NCI-H446 treated with DMSO at 0.1 percent for 48 hours (cell line): ENCODE results near the gene REM1.
"Not testable (repeated sequence)": the region's sequence is repeated elsewhere in the genome, so short reads cannot be mapped to it uniquely, and the experiment has no call there.

Source experiments
- DNase-seq: peaks from one replicate; lab custom pipeline; 2025; lab: John Stamatoyannopoulos, UW

REM1 gene, protein sequence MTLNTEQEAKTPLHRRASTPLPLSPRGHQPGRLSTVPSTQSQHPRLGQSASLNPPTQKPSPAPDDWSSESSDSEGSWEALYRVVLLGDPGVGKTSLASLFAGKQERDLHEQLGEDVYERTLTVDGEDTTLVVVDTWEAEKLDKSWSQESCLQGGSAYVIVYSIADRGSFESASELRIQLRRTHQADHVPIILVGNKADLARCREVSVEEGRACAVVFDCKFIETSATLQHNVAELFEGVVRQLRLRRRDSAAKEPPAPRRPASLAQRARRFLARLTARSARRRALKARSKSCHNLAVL

DNA sequence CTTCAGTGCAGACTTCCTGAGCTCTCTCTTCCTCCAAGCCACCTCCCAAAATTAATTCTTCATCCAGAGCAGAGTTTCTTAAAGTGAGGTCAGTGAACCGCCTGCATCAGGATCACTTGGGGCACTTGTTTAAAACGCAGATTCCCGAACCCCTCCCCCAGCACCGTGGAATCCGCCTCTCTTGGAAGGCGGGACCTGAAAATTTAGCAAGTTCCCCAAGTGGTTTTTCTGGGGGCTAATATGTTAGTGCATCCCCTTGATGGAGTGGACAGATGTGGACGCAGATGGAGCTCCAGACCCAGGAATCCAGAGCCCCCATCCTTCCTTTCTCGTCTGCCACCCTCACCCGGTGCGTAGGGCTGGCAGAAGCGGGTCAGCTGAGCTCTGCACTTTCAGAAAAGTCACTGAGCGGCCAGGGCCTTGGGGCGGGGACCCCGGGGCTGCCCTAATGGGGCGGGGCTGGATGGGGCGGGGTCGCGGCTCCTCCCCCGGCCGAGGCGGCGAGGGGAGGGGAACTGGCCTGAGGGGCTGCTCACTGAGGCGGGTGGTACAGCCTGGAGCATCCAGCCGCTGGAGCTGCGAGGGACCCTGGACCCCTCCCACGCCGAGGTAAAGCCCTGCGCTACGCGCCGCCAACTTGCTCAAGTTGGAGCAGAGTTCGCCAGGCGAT, at the start of gene REM1, which contains the start of gene DEFB124:
REM1 (plus strand) TSS at position 531 of the 670 bp plus-strand sequence. CDS start 1,158 bp downstream, outside the sequence.
DEFB124 (minus strand) TSS at position 370 of the 670 bp plus-strand sequence. CDS start 2,114 bp downstream, outside the sequence.
- no peak for DNase-seq

DNA sequence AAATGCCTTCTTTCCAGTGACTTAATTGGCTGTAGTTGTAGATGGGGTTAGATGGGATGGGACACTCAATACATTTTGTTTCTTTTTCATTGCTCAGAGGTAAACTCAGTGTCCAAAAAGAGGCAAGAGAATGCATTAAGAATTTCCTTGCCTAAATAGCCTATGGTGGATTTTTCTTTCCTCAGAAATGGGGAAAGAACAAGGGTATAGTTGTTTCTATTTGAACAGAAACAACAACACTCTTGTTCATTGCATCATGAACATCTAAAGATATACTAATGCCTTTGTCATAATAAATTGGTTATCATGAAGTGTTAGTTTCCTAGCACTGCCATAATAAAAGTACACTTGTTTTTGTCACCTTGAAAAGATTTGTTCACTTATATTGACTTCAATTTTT, 49.3 kb upstream of the REM1 start:
- no peak for DNase-seq

DNA sequence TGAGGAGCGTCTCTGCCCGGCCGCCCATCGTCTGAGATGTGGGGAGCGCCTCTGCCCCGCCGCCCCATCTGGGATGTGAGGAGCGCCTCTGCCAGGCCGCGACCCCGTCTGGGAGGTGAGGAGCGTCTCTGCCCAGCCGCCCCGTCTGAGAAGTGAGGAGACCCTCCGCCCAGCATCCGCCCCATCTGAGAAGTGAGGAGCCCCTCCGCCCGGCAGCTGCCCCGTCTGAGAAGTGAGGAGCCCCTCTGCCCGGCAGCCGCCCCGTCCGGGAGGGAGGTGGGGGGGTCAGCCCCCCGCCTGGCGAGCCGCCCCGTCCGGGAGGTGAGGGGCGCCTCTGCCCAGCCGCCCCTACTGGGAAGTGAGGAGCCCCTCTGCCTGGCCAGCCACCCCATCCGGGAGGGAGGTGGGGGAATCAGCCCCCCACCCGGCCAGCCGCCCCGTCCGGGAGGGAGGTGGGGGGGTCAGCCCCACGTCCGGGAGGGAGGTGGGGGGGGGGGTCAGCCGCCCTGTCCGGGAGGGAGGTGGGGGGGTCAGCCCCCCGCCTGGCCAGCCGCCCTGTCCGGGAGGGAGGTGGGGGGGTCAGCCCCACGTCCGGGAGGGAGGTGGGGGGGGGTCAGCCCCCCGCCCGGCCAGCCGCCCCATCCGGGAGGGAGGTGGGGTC, 48.1 kb upstream of the REM1 start:
- DNase-seq = not testable (repeated sequence)

DNA sequence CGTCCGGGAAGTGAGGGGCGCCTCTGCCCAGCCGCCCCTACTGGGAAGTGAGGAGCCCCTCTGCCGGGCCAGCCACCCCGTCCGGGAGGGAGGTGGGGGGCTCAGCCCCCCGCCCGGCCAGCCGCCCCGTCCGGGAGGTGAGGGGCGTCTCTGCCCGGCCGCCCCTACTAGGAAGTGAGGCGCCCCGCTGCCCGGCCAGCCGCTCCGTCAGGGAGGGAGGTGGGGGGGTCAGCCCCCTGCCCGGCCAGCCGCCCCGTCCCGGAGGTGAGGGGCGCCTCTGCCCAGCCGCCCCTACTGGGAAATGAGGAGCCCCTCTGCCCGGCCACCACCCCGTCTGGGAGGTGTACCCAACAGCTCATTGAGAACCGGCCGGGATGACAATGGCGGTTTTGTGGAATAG, 47.5 kb upstream of the REM1 start:
- not testable (repeated sequence) for DNase-seq

DNA sequence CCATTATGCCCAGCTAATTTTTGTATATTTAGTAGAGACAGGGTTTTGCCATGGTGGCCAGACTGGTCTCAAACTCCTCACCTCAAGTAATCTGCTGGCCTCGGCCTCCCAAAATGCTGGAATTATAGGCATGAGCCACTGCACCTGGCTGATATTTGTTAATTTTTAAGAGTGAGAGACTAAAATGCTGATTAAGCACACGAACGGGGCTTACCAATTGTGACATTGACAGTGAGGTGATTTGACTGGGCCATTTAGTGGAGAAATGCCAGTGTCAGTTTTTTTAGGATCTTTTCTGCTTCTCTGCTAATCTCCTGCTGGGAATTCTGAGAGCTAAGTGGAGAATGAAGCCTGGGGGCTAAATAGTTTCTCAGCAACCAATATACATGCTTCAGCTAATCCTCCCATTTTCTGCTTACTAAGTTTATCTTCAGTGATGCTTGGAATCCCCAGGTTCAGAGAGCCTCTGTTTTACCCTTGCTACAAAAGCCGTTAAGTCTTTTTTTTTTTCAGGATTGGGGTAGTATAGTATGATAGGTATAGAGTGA, 44.4 kb upstream of the REM1 start:
- no peak for DNase-seq

DNA sequence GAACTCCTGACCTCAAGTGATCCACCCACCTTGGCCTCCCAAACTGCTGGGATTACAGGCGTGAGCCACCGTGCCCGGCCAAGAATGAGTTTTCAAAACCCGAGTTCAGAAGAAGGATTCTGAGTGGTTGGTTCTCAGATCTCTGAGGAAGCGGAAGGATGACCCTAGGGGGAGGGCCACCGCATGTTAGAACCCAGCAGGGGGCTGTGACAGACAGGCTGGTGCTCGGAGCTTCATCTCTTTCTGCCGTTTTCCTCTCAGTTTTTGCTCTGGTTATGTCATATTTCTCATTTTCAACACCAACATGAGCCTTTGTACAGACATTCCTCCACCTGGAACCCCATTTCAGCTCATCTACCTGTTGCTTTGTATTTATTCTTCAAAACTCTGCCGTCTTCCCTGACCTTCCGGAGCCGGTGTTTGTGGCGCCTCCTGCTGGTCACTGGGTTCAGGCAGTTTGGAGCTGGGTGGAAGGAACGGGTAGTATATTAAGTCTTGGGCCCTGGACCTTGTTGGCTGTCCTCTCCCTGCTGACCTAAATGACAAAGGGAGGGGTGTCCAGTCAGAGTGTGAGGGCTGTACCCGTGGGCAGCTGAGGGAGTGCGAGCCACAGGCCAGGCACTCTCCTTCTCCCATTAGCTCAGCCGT, 35.0 kb upstream of the REM1 start, which contains the start of gene DEFB123:
DEFB123 (plus strand) TSS at position 621 of the 648 bp plus-strand sequence. CDS start 67 bp downstream, outside the sequence.
- DNase-seq = no peak

DNA sequence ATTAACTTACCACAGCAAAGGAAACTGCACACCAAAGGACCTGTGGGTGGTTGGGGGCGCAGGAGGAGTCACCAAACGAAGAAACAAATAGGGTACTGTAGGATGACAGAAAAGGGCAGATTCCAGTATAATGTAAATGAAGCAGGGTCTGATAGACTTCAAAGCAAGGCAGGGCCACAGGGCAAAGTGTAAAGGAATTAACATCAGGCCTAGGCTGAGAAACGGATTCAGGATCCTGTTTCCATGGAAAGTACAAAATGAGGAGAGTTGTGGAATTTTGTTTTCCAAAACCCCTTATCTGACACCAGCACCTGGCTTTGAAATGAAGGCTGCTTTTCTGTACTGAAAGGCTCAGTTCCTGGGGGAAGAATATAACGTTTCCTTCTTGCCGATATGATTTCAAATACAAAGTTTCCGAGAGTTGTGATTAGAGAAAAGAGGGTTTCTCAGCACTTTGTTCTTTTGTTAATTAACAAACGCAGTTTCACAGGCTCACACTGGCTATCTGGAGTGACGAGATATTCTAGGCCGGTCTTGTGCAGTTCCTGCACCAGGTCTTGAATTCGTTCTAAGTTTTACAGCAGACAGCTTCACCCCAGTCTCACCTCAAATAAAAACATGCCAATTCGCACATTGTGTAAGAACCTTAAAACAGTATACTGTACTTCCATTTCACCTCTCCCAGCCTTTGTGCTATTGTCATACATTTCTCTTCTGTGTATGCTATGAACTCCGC, 28.8 kb upstream of the REM1 start:
- no peak for DNase-seq

DNA sequence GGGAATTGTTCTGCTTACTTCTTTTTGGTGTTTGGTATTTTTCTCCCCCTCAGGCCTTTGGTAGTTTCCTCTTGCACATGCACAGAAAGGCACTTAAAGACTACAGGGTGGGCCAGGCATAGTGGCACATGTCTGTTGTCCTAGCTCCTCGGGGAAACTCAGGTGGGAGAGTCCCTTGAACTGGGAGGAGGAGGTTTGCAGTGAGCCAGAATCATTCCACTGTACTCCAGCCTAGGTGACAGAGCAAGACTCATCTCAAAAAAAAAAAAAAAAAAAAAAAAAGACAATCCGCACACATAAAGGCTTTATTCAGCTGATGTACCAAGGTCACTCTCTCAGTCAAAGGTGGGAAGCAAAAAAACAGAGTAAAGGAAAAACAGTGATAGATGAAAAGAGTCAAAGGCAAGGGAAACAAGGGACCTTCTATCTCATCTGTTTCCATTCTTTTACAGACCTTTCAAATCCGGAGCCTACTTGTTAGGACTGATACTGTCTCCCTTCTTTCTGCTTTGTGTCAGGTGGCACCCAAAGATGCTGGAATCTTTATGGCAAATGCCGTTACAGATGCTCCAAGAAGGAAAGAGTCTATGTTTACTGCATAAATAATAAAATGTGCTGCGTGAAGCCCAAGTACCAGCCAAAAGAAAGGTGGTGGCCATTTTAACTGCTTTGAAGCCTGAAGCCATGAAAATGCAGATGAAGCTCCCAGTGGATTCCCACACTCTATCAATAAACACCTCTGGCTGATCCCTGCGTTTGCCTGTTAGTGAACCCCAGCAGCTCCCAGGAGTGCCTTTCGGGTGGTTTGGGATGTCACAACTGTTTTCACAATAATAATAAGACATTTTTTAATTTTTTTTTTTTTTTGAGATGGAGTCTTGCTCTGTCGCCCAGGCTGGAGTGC, 25.3 kb upstream of the REM1 start:
- no peak for DNase-seq

DNA sequence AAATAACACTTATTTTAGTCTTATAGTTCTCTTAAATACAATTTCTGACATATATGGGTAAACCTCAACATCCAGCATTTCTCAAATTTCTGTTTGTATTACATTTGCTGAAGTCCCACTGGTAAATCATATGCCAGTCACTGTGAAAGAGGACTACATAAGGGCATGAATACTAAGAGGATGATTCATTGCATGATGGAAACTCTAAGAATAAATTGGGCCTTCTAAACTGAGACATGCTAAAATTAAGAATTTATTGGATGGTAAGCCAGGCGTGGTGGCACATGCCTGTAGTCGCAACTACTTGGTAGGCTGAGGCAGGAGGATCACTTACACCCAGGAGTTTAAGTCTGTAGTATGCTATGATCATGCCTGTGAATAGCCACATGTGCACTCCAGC, 22.5 kb upstream of the REM1 start:
- DNase-seq = no peak

DNA sequence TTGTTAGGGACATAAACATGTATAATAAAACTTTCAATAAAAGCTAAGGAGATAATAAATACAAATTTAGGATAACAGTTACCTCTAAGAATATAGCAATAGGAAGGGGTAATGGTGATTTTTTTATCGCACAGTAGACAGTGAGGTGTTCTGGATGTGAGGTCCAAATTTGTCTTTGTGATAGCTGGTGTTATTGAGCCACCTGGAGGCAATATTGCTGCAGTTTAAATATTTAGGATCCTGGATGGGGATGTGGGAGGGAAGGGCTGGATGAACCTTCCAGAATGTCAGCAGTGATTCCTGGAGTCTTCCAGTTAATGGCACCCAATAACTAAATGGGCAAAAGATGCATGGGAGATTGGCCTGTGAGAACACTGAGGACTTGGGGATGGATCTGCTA, 20.7 kb upstream of the REM1 start:
- DNase-seq = no peak

DNA sequence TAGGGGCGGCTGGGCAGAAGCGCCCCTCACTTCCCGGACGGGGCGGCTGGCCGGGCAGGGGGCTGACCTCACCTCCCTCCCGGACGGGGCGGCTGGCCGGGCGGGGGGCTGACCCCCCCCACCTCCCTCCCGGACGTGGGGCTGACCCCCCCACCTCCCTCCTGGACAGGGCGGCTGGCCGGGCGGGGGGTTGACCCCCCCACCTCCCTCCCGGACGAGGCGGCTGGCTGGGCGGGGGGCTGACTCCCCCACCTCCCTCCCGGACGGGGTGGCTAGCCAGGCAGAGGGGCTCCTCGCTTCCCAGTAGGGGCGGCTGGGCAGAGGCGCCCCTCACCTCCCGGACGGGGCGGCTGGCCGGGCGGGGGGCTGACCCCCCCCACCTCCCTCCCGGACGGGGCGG, 4.1 kb upstream of the REM1 start:
- DNase-seq = not testable (repeated sequence)

DNA sequence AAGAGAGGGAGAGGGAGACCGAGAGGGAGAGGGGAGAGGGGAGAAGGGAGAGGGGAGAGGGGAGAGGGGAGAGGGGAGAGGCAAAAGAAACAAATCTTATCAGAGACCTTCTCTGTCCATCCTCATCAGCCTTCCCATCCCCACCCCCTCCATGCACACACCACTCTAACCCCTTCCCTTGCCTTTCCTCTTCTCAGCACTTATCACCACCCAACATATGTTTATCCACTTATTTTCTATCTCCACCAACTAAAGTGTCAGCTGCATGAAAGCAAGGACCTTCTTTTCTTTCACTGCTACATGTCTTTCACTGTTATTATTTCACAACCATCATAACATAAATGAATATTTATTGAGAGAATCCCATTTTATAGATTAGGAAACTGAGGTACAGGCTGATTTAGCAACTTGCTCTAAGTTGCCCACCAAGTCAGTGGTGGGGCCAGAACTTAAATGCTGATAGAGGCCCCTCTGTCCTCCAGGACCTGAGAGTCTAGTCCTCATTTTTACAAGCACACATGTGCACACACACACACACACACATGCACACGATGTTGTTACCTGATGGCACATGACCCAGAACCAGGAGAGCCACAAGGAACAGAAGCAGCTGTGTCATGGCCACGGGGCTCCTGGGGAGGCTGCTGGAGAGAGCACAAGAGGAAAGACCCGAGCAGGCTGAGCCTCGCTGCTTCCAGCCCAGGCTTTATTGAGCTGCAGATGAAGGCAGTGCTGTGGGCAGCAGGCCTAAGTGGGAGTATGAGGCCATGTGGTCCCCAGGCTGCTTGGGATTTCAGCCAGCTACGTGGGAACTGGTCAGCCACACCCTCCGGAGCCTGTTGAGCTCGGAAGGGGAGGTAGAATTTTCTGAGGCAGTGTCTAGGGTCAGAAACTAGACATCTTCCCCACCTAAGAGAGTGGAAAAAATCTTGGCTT, 2.4 kb upstream of the REM1 start:
- DNase-seq = no peak

DNA sequence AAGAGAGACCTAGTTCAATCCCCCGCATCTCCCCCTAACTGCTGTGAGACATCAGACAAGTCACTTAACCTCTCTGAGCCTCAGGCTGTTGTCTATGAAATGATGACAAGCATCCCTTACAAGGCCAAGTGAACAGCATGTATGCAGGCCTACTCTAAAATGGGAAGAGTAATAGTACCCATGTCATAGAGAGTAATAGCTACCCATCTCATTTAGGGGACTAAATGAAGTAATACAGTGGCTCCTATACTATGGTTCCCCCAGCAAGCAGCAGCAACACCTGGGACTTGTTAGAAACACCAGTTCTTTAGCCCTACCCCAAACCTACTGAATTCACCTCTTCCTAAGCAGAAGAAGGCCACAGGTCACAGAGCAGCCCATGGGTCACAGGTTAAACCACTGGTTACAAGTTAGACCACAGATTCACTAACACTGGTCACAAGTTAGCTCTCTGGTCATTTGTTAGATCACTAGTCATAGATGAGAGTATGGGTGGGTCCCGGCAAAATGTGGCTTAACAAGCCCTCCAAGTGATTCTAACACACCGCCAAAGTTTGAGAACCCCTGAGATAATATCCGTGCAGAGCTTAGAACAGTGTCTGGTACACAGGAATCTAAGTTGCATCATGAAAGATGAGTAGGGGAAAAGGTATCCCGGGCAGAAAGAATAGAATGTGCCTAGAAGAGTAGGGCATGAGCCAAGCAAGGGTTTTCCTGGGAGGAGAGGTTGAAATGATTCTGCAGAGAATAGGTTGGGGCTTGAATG, 1.6 kb upstream of the REM1 start:
- DNase-seq = no peak

DNA sequence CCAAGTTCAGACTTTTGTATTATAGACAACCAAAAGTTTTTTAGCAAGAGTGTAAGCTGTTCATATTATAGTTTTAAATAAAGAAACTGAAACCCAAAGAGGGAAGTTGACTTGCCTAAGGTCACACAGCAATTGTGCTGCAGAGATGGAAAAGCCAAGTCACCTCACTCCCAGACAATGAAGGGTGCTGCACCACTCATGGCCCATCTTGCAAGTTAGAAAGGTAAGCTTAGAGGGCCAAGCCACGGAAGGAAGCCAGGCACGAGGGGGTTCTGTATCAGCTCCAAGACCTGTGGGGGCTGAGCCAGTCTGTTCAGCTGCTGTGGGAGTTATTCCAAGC, 1.0 kb upstream of the REM1 start:
- no peak for DNase-seq

DNA sequence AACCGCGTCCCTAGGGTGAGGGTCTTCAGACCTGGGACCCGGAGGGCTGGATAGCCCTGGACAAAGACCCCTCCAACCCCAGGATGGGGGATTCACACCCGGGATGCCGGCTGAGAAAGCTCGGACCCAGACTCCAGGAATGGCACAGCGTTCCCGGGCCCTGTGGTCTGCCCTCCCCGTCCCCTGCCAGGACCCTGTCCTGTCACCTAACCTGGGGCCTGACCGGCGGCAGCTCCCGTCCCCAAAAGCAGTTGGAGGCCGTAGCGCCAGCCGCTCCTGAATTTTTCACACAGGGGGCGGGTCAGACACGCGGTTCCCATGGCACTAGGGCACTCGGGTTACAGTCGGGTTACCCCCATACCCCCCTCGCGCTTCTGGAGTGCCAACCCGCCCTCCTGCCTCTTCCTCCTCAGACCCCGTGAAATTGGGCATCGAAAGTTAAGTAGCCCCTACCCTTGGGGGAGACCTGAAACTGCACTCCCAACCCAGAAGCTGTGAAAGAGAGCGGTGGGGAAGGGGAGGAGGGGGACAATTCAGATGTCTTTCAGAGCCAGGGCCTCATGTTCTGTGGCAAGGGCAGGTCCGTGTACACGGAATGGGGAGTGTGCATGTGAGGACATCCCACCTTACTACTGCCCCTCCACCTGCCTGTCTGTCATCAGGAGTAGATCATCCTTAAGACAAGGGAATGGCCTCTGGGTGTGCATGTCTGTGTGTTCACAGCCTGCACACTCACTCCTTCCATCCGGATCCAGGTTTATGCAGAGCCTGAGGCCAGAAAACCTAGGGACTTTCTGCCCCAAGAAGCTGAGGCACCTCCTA, 595 bp downstream of the REM1 start:
- no peak for DNase-seq

DNA sequence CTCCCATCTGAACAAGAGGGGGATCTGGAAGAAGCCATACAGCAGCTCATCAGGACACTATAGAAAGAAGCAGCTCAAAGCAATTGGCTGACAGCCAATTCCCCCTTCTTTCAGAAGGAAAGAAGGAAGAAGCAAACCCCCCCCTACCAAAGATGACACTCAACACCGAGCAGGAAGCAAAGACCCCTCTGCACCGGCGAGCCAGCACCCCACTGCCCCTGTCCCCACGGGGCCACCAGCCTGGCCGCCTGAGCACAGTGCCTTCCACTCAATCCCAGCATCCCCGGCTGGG, 1.2 kb downstream of the REM1 start:
- DNase-seq = no peak

DNA sequence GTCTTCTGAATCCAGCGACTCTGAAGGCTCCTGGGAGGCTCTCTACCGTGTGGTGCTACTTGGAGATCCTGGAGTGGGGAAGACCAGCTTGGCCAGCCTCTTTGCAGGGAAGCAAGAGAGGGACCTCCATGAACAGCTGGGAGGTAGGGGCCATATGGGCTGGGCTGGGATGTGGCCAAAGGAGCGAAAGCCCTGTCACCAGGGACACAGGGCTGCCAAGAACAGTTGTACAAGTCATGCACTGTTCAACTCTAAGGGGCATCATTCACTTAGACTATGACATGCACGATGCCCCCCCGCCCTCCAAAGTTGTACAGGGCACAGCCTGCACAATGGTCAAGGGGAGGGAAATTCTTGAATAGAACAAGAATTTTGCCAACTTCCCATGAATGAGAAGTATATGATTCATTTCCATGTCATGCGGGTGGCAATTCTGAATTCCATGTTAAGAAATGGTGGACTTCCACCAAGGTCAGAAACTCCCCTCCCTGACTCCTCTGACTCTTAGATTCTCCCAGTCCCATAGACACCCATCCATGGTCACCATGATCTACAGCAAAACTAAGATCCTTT, 1.6 kb downstream of the REM1 start:
- peak; percentile 13 for DNase-seq

DNA sequence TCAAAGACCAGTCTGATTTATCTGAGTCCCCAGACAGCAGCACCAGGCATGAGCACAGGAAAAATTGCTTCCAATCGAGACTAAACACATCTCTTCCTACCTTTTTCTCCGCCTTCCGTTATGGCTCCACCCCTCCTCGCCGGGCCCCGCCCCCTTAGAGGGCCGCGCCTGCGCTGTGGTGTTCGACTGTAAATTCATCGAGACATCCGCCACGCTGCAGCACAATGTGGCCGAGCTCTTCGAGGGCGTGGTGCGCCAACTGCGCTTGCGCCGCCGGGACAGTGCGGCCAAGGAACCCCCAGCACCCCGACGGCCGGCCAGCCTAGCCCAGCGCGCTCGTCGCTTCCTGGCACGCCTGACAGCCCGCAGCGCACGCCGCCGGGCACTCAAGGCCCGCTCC, 8.9 kb downstream of the REM1 start:
- DNase-seq = no peak
